ENCODE data around the gene LRRC2. TPM values are rescaled to one million over a fixed set of nuclear protein-coding genes. Genes with fewer than 3 reads are reported as not detected.

Gene LRRC2
- total and polyA plus RNA-seq, 2 of the 13 experiments (the other 11 are each of a cell fraction or from before 2014, with no cell fraction given) = 0.27 to 0.58 TPM

DNA sequence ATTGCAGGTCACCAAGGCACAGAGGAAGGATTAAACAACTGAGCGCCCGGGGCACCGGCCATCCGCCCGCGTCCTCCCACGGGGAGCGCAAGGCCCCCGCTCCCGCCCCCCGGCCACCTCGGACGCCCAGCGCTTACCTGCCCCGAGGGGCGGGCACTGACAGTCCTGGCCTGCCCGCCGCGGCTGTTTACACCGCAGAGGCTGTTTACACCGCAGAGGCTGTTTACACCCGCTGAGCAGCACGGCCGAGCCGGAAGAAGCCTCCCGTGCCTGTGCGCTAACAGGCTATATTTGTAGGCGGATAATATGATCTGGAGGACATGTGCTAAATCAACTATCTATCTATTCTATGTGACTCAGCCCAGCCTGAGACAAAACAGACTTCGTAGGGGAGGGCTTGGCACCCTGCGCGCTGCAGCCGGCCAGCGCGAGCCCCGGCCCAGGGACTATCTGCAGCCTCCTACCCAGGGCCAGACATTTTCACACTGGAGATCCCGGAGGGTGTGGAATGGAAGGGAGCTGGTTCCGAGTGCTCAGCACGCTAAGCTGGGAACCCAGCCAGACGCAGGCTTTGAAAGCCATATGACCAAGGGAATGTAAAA lies at the start of gene LRRC2 (continued):
- TF ChIP-seq, protein P1, sequence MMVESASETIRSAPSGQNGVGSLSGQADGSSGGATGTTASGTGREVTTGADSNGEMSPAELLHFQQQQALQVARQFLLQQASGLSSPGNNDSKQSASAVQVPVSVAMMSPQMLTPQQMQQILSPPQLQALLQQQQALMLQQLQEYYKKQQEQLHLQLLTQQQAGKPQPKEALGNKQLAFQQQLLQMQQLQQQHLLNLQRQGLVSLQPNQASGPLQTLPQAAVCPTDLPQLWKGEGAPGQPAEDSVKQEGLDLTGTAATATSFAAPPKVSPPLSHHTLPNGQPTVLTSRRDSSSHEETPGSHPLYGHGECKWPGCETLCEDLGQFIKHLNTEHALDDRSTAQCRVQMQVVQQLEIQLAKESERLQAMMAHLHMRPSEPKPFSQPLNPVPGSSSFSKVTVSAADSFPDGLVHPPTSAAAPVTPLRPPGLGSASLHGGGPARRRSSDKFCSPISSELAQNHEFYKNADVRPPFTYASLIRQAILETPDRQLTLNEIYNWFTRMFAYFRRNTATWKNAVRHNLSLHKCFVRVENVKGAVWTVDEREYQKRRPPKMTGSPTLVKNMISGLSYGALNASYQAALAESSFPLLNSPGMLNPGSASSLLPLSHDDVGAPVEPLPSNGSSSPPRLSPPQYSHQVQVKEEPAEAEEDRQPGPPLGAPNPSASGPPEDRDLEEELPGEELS (CRISPR knock-in tag; IDR thresholded peaks at IDR 0.05) = peak; percentile 96
- TF ChIP-seq, protein P2, sequence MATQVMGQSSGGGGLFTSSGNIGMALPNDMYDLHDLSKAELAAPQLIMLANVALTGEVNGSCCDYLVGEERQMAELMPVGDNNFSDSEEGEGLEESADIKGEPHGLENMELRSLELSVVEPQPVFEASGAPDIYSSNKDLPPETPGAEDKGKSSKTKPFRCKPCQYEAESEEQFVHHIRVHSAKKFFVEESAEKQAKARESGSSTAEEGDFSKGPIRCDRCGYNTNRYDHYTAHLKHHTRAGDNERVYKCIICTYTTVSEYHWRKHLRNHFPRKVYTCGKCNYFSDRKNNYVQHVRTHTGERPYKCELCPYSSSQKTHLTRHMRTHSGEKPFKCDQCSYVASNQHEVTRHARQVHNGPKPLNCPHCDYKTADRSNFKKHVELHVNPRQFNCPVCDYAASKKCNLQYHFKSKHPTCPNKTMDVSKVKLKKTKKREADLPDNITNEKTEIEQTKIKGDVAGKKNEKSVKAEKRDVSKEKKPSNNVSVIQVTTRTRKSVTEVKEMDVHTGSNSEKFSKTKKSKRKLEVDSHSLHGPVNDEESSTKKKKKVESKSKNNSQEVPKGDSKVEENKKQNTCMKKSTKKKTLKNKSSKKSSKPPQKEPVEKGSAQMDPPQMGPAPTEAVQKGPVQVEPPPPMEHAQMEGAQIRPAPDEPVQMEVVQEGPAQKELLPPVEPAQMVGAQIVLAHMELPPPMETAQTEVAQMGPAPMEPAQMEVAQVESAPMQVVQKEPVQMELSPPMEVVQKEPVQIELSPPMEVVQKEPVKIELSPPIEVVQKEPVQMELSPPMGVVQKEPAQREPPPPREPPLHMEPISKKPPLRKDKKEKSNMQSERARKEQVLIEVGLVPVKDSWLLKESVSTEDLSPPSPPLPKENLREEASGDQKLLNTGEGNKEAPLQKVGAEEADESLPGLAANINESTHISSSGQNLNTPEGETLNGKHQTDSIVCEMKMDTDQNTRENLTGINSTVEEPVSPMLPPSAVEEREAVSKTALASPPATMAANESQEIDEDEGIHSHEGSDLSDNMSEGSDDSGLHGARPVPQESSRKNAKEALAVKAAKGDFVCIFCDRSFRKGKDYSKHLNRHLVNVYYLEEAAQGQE (IDR thresholded peaks at IDR 0.05; ENCODE audit: borderline replicate concordance in 1 of 2, low read depth in 1 of 2, low read length in 2 of 2) = no peak
- TF ChIP-seq MYC (CRISPR knock-in tag; IDR thresholded peaks at IDR 0.05; ENCODE audit: borderline replicate concordance) (peak; percentile 3; the same call in 1 of the 2 replicates), FOXA1 (IDR thresholded peaks at IDR 0.05) (no peak), FOXA1 (CRISPR knock-in tag; IDR thresholded peaks at IDR 0.05) (peak; percentile 78), ZNF552 (CRISPR knock-in tag; IDR thresholded peaks at IDR 0.05; ENCODE audit: borderline replicate concordance) (0 out of 2 replicates have a peak, but pooled peaks have one; percentile 28), SRSF1 (optimal IDR thresholded peaks at IDR 0.05; ENCODE audit: low read depth, low read length) (no peak), KAT8 (CRISPR knock-in tag; IDR thresholded peaks at IDR 0.05) (peak; percentile 15; the same call in 1 of the 2 replicates), ZNF121 (CRISPR knock-in tag; IDR thresholded peaks at IDR 0.05) (peak; percentile 74), KLF12 (CRISPR knock-in tag; IDR thresholded peaks at IDR 0.05; ENCODE audit: borderline replicate concordance) (no peak)
- TF ChIP-seq, protein P3, sequence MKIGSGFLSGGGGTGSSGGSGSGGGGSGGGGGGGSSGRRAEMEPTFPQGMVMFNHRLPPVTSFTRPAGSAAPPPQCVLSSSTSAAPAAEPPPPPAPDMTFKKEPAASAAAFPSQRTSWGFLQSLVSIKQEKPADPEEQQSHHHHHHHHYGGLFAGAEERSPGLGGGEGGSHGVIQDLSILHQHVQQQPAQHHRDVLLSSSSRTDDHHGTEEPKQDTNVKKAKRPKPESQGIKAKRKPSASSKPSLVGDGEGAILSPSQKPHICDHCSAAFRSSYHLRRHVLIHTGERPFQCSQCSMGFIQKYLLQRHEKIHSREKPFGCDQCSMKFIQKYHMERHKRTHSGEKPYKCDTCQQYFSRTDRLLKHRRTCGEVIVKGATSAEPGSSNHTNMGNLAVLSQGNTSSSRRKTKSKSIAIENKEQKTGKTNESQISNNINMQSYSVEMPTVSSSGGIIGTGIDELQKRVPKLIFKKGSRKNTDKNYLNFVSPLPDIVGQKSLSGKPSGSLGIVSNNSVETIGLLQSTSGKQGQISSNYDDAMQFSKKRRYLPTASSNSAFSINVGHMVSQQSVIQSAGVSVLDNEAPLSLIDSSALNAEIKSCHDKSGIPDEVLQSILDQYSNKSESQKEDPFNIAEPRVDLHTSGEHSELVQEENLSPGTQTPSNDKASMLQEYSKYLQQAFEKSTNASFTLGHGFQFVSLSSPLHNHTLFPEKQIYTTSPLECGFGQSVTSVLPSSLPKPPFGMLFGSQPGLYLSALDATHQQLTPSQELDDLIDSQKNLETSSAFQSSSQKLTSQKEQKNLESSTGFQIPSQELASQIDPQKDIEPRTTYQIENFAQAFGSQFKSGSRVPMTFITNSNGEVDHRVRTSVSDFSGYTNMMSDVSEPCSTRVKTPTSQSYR (CRISPR knock-in tag; IDR thresholded peaks at IDR 0.05; ENCODE audit: borderline replicate concordance) = no peak
- TF ChIP-seq, protein P4, sequence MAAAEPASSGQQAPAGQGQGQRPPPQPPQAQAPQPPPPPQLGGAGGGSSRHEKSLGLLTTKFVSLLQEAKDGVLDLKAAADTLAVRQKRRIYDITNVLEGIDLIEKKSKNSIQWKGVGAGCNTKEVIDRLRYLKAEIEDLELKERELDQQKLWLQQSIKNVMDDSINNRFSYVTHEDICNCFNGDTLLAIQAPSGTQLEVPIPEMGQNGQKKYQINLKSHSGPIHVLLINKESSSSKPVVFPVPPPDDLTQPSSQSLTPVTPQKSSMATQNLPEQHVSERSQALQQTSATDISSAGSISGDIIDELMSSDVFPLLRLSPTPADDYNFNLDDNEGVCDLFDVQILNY (CRISPR knock-in tag; conservative IDR thresholded peaks at IDR 0.05) = no peak
- TF ChIP-seq, protein P5, sequence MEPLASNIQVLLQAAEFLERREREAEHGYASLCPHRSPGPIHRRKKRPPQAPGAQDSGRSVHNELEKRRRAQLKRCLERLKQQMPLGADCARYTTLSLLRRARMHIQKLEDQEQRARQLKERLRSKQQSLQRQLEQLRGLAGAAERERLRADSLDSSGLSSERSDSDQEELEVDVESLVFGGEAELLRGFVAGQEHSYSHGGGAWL (CRISPR knock-in tag; IDR thresholded peaks at IDR 0.05) = no peak
- TF ChIP-seq, protein P6, sequence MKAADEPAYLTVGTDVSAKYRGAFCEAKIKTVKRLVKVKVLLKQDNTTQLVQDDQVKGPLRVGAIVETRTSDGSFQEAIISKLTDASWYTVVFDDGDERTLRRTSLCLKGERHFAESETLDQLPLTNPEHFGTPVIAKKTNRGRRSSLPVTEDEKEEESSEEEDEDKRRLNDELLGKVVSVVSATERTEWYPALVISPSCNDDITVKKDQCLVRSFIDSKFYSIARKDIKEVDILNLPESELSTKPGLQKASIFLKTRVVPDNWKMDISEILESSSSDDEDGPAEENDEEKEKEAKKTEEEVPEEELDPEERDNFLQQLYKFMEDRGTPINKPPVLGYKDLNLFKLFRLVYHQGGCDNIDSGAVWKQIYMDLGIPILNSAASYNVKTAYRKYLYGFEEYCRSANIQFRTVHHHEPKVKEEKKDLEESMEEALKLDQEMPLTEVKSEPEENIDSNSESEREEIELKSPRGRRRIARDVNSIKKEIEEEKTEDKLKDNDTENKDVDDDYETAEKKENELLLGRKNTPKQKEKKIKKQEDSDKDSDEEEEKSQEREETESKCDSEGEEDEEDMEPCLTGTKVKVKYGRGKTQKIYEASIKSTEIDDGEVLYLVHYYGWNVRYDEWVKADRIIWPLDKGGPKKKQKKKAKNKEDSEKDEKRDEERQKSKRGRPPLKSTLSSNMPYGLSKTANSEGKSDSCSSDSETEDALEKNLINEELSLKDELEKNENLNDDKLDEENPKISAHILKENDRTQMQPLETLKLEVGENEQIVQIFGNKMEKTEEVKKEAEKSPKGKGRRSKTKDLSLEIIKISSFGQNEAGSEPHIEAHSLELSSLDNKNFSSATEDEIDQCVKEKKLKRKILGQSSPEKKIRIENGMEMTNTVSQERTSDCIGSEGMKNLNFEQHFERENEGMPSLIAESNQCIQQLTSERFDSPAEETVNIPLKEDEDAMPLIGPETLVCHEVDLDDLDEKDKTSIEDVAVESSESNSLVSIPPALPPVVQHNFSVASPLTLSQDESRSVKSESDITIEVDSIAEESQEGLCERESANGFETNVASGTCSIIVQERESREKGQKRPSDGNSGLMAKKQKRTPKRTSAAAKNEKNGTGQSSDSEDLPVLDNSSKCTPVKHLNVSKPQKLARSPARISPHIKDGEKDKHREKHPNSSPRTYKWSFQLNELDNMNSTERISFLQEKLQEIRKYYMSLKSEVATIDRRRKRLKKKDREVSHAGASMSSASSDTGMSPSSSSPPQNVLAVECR (CRISPR knock-in tag; IDR thresholded peaks at IDR 0.05; ENCODE audit: borderline replicate concordance) = peak; percentile 33; the same call in 1 of the 2 replicates

Measured in HepG2 (cell line).